PC-3 (cell line): ENCODE data around the gene SLC25A31. TPM values are rescaled to one million over a fixed set of nuclear protein-coding genes. Genes with fewer than 3 reads are reported as not detected.

Experiments
- ATAC-seq: fragments of 200-7000 bp; cut with Tn5 transposase; 2 replicates; pipeline ENCODE4 v1.9.1; 2020; ENCODE audit warnings: mild to moderate bottlenecking, moderate library complexity
- BruUV-seq: library from RNA; stranded (reverse); fragments of 400-500 nt; replicated peaks from 2 replicates; lab custom pipeline; 2021; lab: Mats Ljungman, UMichigan
- CTCF ChIA-PET: fragments of 300-600 bp; sonication (Branson Sonifier 250); formaldehyde crosslinking; loops from one replicate; lab custom pipeline; 2022; ENCODE audit warnings: antibody characterized with exemption; lab: Charles Lee
- POLR2A ChIA-PET: fragments of 300-600 bp; sonication (Branson Sonifier 250); formaldehyde crosslinking; loops from one replicate; lab custom pipeline; 2022; ENCODE audit warnings: antibody characterized with exemption; ENCODE audit not compliant: unreplicated experiment; lab: Charles Lee
- DNase-seq: peaks from one replicate; pipeline ENCODE4 v3.0.0-alpha.2; 2015
- H2AFZ ChIP-seq: fragments of 300-600 bp; sonication (generic); 2 replicates; pipeline ENCODE4 v1.6.0; 2016; ENCODE audit warnings: antibody characterized with exemption, low read length
- H3F3A ChIP-seq: fragments of 300-600 bp; sonication (generic); one replicate; pipeline ENCODE4 v1.6.0; 2017; ENCODE audit warnings: antibody characterized with exemption, low read length, control low read depth, mild to moderate bottlenecking; ENCODE audit not compliant: unreplicated experiment
- H3K27ac ChIP-seq: fragments of 300-600 bp; sonication (generic); 2 replicates; pipeline ENCODE4 v1.5.1; 2016; ENCODE audit warnings: mild to moderate bottlenecking, low read length
- H3K27me3 ChIP-seq: fragments of 300-600 bp; sonication (generic); 2 replicates; pipeline ENCODE4 v1.6.1; 2016; ENCODE audit warnings: low read length, mixed read lengths
- H3K36me3 ChIP-seq: fragments of 300-600 bp; sonication (generic); 2 replicates; pipeline ENCODE4 v1.6.1; 2016; ENCODE audit warnings: low read depth, mixed run types, low read length, mixed read lengths
- H3K4me1 ChIP-seq: fragments of 300-600 bp; sonication (generic); 2 replicates; pipeline ENCODE4 v1.5.1; 2016; ENCODE audit warnings: low read length; ENCODE audit not compliant: insufficient read depth
- H3K4me2 ChIP-seq: fragments of 300-600 bp; sonication (generic); 2 replicates; pipeline ENCODE4 v1.6.0; 2016; ENCODE audit warnings: low read length
- H3K4me3 ChIP-seq: fragments of 300-600 bp; sonication (generic); 2 replicates; pipeline ENCODE4 v1.5.1; 2016; ENCODE audit warnings: mild to moderate bottlenecking, low read length, mixed read lengths
- H3K79me2 ChIP-seq: fragments of 300-600 bp; sonication (generic); 2 replicates; pipeline ENCODE4 v1.6.1; 2017; ENCODE audit warnings: low read length, mixed read lengths
- H3K9ac ChIP-seq: fragments of 300-600 bp; sonication (generic); 2 replicates; pipeline ENCODE4 v1.6.0; 2016; ENCODE audit warnings: mild to moderate bottlenecking, low read length
- H3K9me2 ChIP-seq: fragments of 300-600 bp; sonication (generic); replicated peaks from 2 replicates; pipeline ENCODE4 v1.6.1; 2016; ENCODE audit warnings: mixed run types, low read length, mixed read lengths
- H3K9me3 ChIP-seq: fragments of 300-600 bp; sonication (generic); 2 replicates; pipeline ENCODE4 v1.6.1; 2016; ENCODE audit warnings: low read length, mixed read lengths
- H4K20me1 ChIP-seq: fragments of 300-600 bp; sonication (generic); 2 replicates; pipeline ENCODE4 v1.6.1; 2016; ENCODE audit warnings: low read length, mixed read lengths
- CTCF ChIP-seq: fragments of 300-600 bp; sonication (generic); conservative IDR thresholded peaks from 2 replicates; pipeline ENCODE4 v1.5.1; 2017; ENCODE audit warnings: antibody characterized with exemption, low read depth, mild to moderate bottlenecking, low read length
- EZH2 ChIP-seq: fragments of 300-600 bp; sonication (generic); IDR thresholded peaks from one replicate; pipeline ENCODE4 v1.6.1; 2017; ENCODE audit warnings: antibody characterized with exemption, mild to moderate bottlenecking, low read length; ENCODE audit not compliant: unreplicated experiment
- EZH2phosphoT487 ChIP-seq: fragments of 300-600 bp; sonication (generic); IDR thresholded peaks from 2 replicates; pipeline ENCODE4 v1.6.1; 2018; ENCODE audit warnings: mild to moderate bottlenecking, antibody characterized with exemption, low read length, borderline replicate concordance
- intact Hi-C: fragments of 100-400 bp; cut with micrococcal nuclease; formaldehyde crosslinking; loops from 2 replicates; pipeline ENCODE4 v1.9.0; 2023
- total RNA-seq: library from RNA; depleted of rRNA; stranded (reverse); fragments of >200 nt; gene quantifications from 2 replicates; pipeline ENCODE4 v1.2.3, GENCODE V29; 2014

SLC25A31 gene
- total RNA-seq, 1 experiment from 2014 or later: not detected

DNA sequence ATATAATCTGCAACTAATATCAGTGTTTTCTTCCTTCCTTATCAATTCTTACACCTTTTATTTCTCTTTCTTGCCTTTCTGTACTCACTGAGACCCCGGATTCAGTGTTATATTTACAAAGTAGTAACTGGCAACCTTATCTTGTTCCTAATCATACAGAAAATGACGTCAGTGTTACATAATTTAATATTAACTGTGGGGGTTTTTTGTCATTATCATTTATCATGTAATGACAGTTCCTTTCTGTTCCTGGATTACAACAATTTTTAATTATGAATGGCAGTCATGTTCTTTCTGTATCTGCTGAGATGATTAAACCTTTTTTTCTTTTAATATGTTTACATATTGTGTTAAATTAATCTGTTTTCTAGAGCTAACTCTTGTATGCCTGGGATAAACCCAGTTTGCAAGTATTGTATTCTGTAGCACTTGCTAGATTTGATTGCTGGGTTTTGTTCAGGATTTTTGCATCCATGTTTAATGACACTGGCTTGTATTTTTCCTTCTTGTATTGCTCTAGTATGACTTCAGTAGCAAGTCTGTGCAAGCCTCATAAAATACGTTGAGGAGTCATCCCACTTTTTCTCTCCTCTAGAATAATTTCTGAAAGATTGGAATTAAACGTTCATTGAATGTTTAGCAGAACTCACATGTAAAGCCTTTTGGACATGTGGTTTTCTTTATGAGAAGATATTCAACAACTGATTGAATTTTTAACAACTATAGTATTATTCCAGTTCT lies 41.5 kb downstream of the SLC25A31 start:
- Histone ChIP-seq H3F3A (no peaks in the 10 kb centered on the region), H3K4me1 (no peaks in the 10 kb centered on the region), H3K9me3 (no peaks in the 10 kb centered on the region), H3K9me2 (no peaks in the 10 kb centered on the region), H3K9ac (no peak overlapping the region), H3K27ac (no peak overlapping the region), H3K36me3 (no peaks in the 10 kb centered on the region), H3K27me3 (no peaks in the 10 kb centered on the region), H3K4me2 (no peak overlapping the region), H2AFZ (no peak overlapping the region), H4K20me1 (no peaks in the 10 kb centered on the region), H3K4me3 (no peak overlapping the region), H3K79me2 (no peaks in the 10 kb centered on the region)
- BruUV-seq: no TSS peak
- no peak for ATAC-seq
- ChIA-PET CTCF (no interaction called here), POLR2A (no interaction called here)
- no peak for TF ChIP-seq CTCF
- TF ChIP-seq EZH2phosphoT487: no peak
- TF ChIP-seq EZH2: no peak
- DNase-seq: no peak
- intact Hi-C loops: no loop called here

DNA sequence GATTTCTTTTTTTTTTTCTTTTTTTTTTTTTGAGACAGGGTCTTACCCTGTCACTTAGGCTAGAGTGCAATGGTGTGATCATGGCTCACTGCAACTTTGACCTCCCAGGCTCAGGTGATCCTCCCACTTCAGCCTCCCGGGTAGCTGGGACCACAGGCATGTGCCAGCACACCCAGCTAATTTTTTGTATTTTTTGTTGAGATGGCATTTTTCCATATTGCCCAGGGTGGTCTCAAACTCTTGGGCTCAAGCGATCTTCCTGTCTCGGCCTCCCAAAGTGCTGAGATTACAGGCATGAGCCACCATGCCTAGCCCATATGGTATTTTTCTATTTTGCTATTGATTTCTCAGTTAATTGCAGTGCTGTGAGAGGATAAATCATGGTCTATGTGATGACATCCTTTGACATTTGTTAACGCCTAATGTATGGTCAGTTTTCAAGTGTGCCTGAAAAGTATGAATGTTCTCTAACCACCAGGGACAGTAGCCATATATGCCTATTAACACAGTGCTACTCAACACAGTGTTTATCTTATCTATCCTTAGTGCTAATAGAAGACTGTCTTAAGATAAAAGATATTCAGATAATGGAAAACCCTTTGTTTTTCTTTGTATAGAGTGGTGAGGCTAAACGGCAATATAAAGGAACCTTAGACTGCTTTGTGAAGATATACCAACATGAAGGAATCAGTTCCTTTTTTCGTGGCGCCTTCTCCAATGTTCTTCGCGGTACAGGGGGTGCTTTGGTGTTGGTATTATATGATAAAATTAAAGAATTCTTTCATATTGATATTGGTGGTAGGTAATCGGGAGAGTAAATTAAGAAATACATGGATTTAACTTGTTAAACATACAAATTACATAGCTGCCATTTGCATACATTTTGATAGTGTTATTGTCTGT lies 42.8 kb downstream of the SLC25A31 start:
- intact Hi-C loops: no loop called here
- ATAC-seq: no peak
- H3K36me3 ChIP-seq: no peaks in the 10 kb centered on the region
- TF ChIP-seq EZH2 (no peak), EZH2phosphoT487 (no peak), CTCF (no peak)
- H3K4me3 ChIP-seq: no peak overlapping the region
- H3K9ac ChIP-seq: no peak overlapping the region
- H2AFZ ChIP-seq: no peak overlapping the region
- H3K9me2 ChIP-seq: no peaks in the 10 kb centered on the region
- no TSS peak for BruUV-seq
- no peaks in the 10 kb centered on the region for H4K20me1 ChIP-seq
- H3K9me3 ChIP-seq: no peaks in the 10 kb centered on the region
- H3K27ac ChIP-seq: no peak overlapping the region
- POLR2A ChIA-PET: no interaction called here
- no peaks in the 10 kb centered on the region for H3K27me3 ChIP-seq
- H3K79me2 ChIP-seq: no peaks in the 10 kb centered on the region
- H3K4me1 ChIP-seq: no peaks in the 10 kb centered on the region
- H3K4me2 ChIP-seq: no peak overlapping the region
- H3F3A ChIP-seq: no peaks in the 10 kb centered on the region
- CTCF ChIA-PET: no interaction called here
- DNase-seq: no peak
